ENCODE results near the gene ITLN2.
"Not testable (repeated sequence)": the region's sequence is repeated elsewhere in the genome, so short reads cannot be mapped to it uniquely, and the experiment has no call there.

The ITLN2 gene

DNA sequence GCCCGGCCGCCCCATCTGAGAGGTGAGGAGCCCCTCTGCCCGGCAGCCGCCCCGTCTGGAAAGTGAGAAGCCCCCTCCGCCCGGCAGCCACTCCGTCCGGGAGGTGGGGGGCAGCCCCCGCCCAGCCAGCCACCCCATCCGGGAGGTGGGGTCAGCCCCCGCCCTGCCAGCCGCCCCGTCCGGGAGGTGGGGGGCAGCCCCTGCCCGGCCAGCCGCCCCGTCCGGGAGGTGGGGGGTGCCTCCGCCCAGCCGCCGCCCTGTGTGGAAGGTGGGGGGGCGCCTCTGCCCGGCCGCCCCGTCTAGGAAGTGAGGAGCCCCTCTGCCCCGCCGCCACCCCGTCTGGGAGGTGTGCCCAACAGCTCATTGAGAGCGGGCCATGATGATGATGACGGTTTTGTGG, 21.3 kb downstream of the ITLN2 start:
- H3K4me1 ChIP-seq (ENCODE audit: control insufficient read depth, insufficient read depth, low read length); H3K27ac ChIP-seq (ENCODE audit: low read depth, low read length); H3K36me3 ChIP-seq (ENCODE audit: control insufficient read depth, insufficient read depth, low read length); H3K4me3 ChIP-seq (ENCODE audit: low read depth, low read length); H3K9me3 ChIP-seq (ENCODE audit: control insufficient read depth, insufficient read depth, low read length); H3K27me3 ChIP-seq (ENCODE audit: control insufficient read depth, insufficient read depth, low read length); H3K9ac ChIP-seq (ENCODE audit: low read depth, low read length): not testable (repeated sequence)

DNA sequence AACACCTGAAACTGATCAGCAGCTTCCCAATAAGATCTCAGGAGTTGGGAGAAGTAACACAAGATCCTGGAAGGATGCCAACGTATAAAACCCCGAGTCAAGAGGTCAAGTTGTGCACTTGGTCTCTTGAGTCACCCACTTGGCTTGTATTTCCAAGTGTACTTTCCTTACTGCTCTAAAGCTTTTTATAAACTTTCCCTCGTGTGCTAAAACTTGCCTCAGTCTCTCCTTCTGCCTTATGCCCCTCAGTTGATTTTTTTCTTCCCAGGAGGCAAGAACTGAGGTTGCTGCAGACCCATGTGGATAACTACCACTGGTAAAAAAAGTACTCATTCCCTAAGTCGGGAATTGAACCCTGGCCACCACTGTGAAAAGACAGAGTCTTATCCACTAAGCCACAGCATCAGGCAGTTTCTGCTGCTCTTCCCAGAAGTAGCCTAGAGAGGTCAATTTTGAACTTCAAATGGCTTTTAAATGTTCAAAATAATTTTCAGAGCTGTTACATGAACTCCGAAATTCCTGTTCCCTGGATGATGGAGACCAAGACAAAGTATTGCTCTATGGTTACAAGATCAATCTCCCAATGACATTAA, 28.9 kb downstream of the ITLN2 start:
- Histone ChIP-seq H3K27ac (ENCODE audit: low read depth, low read length) (no peak overlapping the region), H3K36me3 (ENCODE audit: control insufficient read depth, insufficient read depth, low read length) (no peaks in the 10 kb centered on the region), H3K27me3 (ENCODE audit: control insufficient read depth, insufficient read depth, low read length) (no peaks in the 10 kb centered on the region), H3K9ac (ENCODE audit: low read depth, low read length) (no peak overlapping the region), H3K4me3 (ENCODE audit: low read depth, low read length) (no peak overlapping the region), H3K9me3 (ENCODE audit: control insufficient read depth, insufficient read depth, low read length) (peaks cover 15% of the 10 kb centered on the region), H3K4me1 (ENCODE audit: control insufficient read depth, insufficient read depth, low read length) (no peaks in the 10 kb centered on the region)

DNA sequence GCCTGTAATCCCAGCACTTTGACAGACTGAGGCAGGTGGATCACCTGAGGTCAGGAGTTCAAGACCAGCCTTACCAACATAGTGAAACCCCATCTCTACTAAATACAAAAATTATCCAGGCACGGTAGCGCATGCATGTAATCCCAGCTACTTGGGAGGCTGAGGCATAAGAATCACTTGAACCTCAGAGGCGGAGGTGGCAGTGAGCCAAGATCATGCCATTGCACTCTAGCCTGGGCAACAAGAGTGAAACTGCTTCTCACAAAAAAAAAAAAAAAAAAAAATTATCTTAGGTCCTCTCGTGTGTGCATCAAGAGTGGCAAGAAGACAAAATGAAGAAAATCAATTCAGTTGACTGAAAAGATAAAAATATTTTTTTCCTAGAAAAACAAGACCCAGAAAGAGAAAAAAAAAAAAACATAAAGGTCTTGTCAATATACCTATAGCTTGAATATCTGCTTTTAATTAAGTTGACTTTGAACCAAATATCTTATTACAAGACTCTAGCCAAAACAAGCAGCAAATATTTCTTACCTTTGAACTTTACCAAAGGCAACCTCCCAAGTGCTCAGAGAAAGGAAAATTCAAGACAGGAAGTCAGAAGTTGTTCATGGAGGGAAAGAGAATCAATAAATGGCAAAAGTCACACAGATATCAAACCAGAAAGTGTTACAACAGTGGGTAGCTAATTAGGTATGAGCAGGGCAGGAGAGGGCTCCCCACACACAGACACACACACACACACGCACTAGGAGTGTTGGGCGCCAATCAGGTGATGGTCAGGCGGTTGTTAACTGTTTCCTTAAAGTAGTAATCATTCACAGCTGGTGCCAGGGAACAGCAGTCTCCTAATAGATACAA, 29.6 kb downstream of the ITLN2 start:
- H3K9me3 ChIP-seq (ENCODE audit: control insufficient read depth, insufficient read depth, low read length) = peaks cover 15% of the 10 kb centered on the region
- no peaks in the 10 kb centered on the region for H3K4me1 ChIP-seq (ENCODE audit: control insufficient read depth, insufficient read depth, low read length)
- no peak overlapping the region for H3K9ac ChIP-seq (ENCODE audit: low read depth, low read length)
- no peaks in the 10 kb centered on the region for H3K36me3 ChIP-seq (ENCODE audit: control insufficient read depth, insufficient read depth, low read length)
- no peaks in the 10 kb centered on the region for H3K27me3 ChIP-seq (ENCODE audit: control insufficient read depth, insufficient read depth, low read length)
- no peak overlapping the region for H3K4me3 ChIP-seq (ENCODE audit: low read depth, low read length)
- no peak overlapping the region for H3K27ac ChIP-seq (ENCODE audit: low read depth, low read length)

DNA sequence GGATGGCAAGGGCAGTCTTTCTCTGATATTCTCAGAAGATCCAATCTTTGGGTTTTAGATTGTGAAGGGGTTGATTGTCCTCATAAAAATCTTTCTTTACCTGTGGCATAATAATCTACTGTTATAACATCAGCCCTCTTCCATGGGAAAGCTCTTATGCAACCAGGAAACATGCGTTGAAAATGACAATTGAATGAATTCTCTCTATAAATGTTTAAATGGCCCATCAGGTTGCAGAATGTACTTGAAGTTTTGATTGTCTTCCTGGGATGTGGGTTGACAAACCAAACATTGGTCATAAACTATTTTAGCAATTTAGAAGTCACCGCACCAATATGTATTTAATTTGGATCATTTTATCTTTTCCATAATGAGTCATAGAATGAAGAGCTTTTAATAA, 37.9 kb downstream of the ITLN2 start:
- no peaks in the 10 kb centered on the region; the same call in 1 of the 2 replicates for H3K9me3 ChIP-seq (ENCODE audit: control insufficient read depth, insufficient read depth, low read length)
- H3K36me3 ChIP-seq (ENCODE audit: control insufficient read depth, insufficient read depth, low read length) = no peaks in the 10 kb centered on the region
- no peak overlapping the region for H3K4me3 ChIP-seq (ENCODE audit: low read depth, low read length)
- no peaks in the 10 kb centered on the region for H3K27me3 ChIP-seq (ENCODE audit: control insufficient read depth, insufficient read depth, low read length)
- no peak overlapping the region for H3K27ac ChIP-seq (ENCODE audit: low read depth, low read length)
- H3K4me1 ChIP-seq (ENCODE audit: control insufficient read depth, insufficient read depth, low read length) = peaks cover 18% of the 10 kb centered on the region
- H3K9ac ChIP-seq (ENCODE audit: low read depth, low read length) = no peak overlapping the region

DNA sequence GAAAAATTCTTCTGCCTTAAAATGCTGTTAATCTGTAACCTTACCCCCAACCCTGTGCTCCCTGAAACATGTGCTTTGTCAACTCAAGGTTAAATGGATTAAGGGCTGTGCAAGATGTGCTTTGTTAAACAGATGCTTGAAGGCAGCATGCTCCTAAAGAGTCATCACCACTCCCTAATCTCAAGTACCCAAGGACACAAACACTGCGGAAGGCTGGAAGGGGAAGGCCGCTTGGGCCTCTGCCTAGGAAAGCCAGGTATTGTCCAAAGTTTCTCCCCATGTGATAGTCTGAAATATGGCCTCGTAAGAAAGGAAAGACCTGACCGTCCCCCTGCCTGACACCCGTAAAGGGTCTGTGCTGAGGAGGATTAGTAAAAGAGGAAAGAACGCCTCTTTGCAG, 41.4 kb downstream of the ITLN2 start:
- H3K4me3 ChIP-seq (ENCODE audit: low read depth, low read length); H3K36me3 ChIP-seq (ENCODE audit: control insufficient read depth, insufficient read depth, low read length); H3K9ac ChIP-seq (ENCODE audit: low read depth, low read length); H3K27me3 ChIP-seq (ENCODE audit: control insufficient read depth, insufficient read depth, low read length); H3K9me3 ChIP-seq (ENCODE audit: control insufficient read depth, insufficient read depth, low read length): not testable (repeated sequence)
- Histone ChIP-seq H3K27ac (ENCODE audit: low read depth, low read length) (peak overlapping the region; percentile 60), H3K4me1 (ENCODE audit: control insufficient read depth, insufficient read depth, low read length) (peaks cover 23% of the 10 kb centered on the region)

DNA sequence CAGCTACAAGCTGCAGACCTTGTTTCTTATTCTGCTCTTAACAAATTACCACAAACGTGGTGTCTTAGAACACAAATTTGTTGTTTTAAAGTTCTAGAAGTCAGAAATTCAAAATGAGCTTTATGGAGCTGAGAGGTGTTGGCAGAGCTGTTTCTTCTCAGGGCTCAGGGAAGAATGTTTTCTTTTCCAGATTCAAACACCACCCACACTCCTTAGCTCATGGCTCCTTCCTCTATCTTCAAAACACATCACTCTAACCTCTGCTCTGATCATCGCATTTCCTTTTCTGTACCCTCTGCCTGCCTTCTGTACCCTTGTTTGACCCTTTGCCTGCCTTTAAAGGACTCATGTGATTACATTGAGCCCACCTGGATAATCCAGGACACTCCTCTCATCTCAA, 42.7 kb downstream of the ITLN2 start:
- Histone ChIP-seq H3K27me3 (ENCODE audit: control insufficient read depth, insufficient read depth, low read length) (no peaks in the 10 kb centered on the region), H3K4me3 (ENCODE audit: low read depth, low read length) (no peak overlapping the region), H3K36me3 (ENCODE audit: control insufficient read depth, insufficient read depth, low read length) (no peaks in the 10 kb centered on the region), H3K4me1 (ENCODE audit: control insufficient read depth, insufficient read depth, low read length) (peaks cover 23% of the 10 kb centered on the region), H3K9ac (ENCODE audit: low read depth, low read length) (no peak overlapping the region), H3K9me3 (ENCODE audit: control insufficient read depth, insufficient read depth, low read length) (no peaks in the 10 kb centered on the region), H3K27ac (ENCODE audit: low read depth, low read length) (no peak overlapping the region)

DNA sequence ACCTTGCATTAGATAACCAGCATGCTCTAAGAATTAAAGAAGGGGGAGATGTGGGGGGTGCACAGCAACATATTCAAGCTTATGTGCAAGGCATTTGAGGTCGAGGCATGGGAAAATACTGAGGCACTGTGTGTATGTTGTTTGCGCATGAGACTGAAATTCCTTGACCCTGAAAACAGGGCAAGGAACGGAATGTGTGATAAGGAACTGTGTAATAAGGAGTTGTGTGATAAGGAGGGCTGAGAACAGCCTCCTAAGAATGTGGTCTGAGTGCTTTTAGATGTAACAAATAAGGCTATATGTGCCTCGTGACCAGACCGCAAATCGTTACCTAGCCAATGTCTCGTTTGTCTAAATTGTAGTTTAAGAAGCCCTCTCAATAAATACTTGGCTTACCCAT, 43.2 kb downstream of the ITLN2 start:
- Histone ChIP-seq H3K27ac (ENCODE audit: low read depth, low read length) (no peak overlapping the region), H3K4me1 (ENCODE audit: control insufficient read depth, insufficient read depth, low read length) (peaks cover 23% of the 10 kb centered on the region), H3K4me3 (ENCODE audit: low read depth, low read length) (no peak overlapping the region), H3K9me3 (ENCODE audit: control insufficient read depth, insufficient read depth, low read length) (no peaks in the 10 kb centered on the region), H3K27me3 (ENCODE audit: control insufficient read depth, insufficient read depth, low read length) (no peaks in the 10 kb centered on the region), H3K36me3 (ENCODE audit: control insufficient read depth, insufficient read depth, low read length) (no peaks in the 10 kb centered on the region), H3K9ac (ENCODE audit: low read depth, low read length) (no peak overlapping the region)

DNA sequence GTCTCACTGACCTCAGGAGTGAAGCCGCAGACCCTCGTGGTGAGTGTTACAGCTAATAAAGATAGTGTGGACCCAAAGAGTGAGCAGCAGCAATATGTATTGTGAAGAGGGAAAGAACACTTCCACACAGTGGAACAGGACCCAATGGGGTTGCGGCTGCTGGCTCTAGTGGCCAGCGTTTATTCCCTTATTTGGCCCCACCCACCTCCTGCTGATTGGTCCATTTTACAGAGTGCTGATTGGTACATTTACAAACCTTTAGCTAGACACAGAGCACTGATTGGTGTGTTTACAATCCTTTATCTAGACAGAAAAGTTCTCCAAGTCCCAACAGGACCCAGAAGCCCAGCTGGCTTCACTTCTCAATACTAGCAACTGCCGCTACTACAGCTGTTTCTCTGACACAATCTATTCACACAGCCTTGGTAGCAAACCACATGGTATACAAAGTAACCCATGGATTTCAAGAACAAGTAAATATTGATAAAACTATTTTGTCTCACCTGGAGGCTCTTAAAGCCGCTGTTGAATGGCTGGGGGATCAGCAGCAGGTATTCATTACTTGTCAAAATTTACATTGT, 44.3 kb downstream of the ITLN2 start:
- H3K9me3 ChIP-seq (ENCODE audit: control insufficient read depth, insufficient read depth, low read length) = no peaks in the 10 kb centered on the region
- no peaks in the 10 kb centered on the region for H3K36me3 ChIP-seq (ENCODE audit: control insufficient read depth, insufficient read depth, low read length)
- no peaks in the 10 kb centered on the region for H3K27me3 ChIP-seq (ENCODE audit: control insufficient read depth, insufficient read depth, low read length)
- peaks cover 23% of the 10 kb centered on the region for H3K4me1 ChIP-seq (ENCODE audit: control insufficient read depth, insufficient read depth, low read length)
- H3K4me3 ChIP-seq (ENCODE audit: low read depth, low read length) = no peak overlapping the region
- H3K9ac ChIP-seq (ENCODE audit: low read depth, low read length) = no peak overlapping the region
- H3K27ac ChIP-seq (ENCODE audit: low read depth, low read length) = no peak overlapping the region

DNA sequence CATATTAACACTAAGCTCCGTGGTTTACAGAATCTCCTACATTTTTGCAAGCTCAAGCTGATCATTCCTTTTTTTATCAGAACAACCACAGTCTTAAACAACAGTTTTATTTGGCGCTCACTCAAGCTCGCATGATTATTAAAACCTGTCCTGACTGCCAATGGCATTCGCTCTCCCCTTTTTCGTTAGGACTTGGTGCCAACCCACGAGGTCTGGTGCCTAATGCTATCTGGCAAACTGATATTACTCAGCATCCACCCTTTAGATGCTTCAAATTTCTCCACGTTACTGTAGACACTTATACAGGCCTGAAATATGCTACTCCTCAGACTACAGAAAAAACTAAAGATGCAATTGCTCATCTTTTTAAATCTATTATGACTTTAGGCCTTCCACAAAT, 46.6 kb downstream of the ITLN2 start:
- Histone ChIP-seq H3K4me1 (ENCODE audit: control insufficient read depth, insufficient read depth, low read length) (peaks cover 8% of the 10 kb centered on the region), H3K4me3 (ENCODE audit: low read depth, low read length) (no peak overlapping the region), H3K9ac (ENCODE audit: low read depth, low read length) (no peak overlapping the region), H3K27me3 (ENCODE audit: control insufficient read depth, insufficient read depth, low read length) (no peaks in the 10 kb centered on the region), H3K27ac (ENCODE audit: low read depth, low read length) (no peak overlapping the region), H3K36me3 (ENCODE audit: control insufficient read depth, insufficient read depth, low read length) (no peaks in the 10 kb centered on the region), H3K9me3 (ENCODE audit: control insufficient read depth, insufficient read depth, low read length) (no peaks in the 10 kb centered on the region)

DNA sequence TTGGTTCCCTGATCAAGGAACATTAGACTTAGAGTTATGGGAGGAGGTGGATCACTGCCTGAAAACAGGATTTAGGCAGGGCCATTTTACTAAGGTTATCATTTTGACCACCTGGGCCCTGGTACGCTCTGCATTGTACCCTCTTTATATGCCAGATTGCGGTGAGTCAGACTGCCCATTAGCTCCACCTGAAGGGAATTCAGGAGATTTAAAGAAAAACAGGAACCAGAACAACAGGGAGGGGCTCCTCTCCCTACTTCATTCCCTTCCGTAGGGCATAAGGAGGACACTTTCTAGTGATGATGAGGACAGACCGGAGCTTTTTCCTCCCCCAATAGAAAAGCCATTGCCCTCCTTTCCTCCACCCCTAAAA, 49.0 kb downstream of the ITLN2 start:
- Histone ChIP-seq H3K4me3 (ENCODE audit: low read depth, low read length) (no peak overlapping the region), H3K27me3 (ENCODE audit: control insufficient read depth, insufficient read depth, low read length) (no peaks in the 10 kb centered on the region), H3K27ac (ENCODE audit: low read depth, low read length) (no peak overlapping the region), H3K9me3 (ENCODE audit: control insufficient read depth, insufficient read depth, low read length) (no peaks in the 10 kb centered on the region), H3K9ac (ENCODE audit: low read depth, low read length) (no peak overlapping the region), H3K4me1 (ENCODE audit: control insufficient read depth, insufficient read depth, low read length) (no peaks in the 10 kb centered on the region), H3K36me3 (ENCODE audit: control insufficient read depth, insufficient read depth, low read length) (no peaks in the 10 kb centered on the region)

Measured in HUES48 (cell line).